ENCODE measurements around the gene LIN28A. TPM values are rescaled to one million over a fixed set of nuclear protein-coding genes. Genes with fewer than 3 reads are reported as not detected.

LIN28A gene
- total and polyA plus RNA-seq, 10 of the 15 experiments (the other 5 are each of a cell fraction or from before 2014, with no cell fraction given): 0.13 to 0.59 (median 0.30) TPM; not detected in 7

DNA sequence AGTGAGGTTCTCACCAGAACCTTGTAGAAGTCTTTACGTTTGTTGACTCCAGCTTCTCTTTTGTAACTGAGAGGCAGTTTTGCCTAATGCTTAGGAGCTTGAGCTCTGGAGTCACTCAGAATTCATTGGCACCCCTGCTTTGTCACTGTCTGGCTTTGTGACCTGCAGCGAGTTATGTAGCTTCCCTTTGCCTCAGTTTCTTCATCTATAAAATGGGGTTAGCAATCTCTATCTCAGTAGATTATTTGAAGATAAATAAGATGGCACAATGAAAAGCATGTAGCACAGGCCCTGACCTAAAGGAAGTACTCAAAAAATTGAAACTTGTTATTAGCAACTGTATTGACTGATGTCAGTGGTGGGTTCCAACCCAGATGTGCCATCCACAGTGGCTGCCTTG lies 29.6 kb downstream of the LIN28A start:
- no TSS peak for BruUV-seq (replicated peaks)
- Histone ChIP-seq H4K20me1 (ENCODE audit: control insufficient read depth, insufficient read depth) (no peaks in the 10 kb centered on the region), H3K79me2 (ENCODE audit: control insufficient read depth, insufficient read depth, low read length) (no peaks in the 10 kb centered on the region), H2AFZ (ENCODE audit: control insufficient read depth, low read depth, low read length) (no peak overlapping the region), H3K27me3 (replicated peaks in 1 of 2; ENCODE audit: control insufficient read depth in 2 of 2, insufficient read depth in 2 of 2, low read length in 1 of 2) (no peaks in the 10 kb centered on the region), H3K9me3 (replicated peaks; ENCODE audit: control insufficient read depth, insufficient read depth, low read length) (no peaks in the 10 kb centered on the region), H3K4me1 (ENCODE audit: control insufficient read depth, insufficient read depth, low read length) (no peaks in the 10 kb centered on the region), H3K9ac (ENCODE audit: control insufficient read depth, insufficient read depth, low read length) (no peak overlapping the region), H3K4me2 (ENCODE audit: control insufficient read depth, insufficient read depth) (no peak overlapping the region), H3K36me3 (ENCODE audit: control insufficient read depth in 2 of 2, insufficient read depth in 2 of 2, low read length in 1 of 2) (peaks cover 2 to 23% of the 10 kb centered on the region in 2 experiments), H3K27ac (ENCODE audit: control insufficient read depth, insufficient read depth) (no peak overlapping the region), H3K4me3 (no peak overlapping the region)
- 94% methylated on average over 2 of the region's 2 CpGs for WGBS (ENCODE audit: insufficient coverage, insufficient replicate concordance, low lambda C conversion rate, missing lambda C conversion rate)
- TF ChIP-seq NFYB (IDR thresholded peaks at IDR 0.05; ENCODE audit: insufficient read depth, low read depth, low read length) (no peak), ZNF24 (IDR thresholded peaks at IDR 0.05) (no peak), MYB (IDR thresholded peaks at IDR 0.05; ENCODE audit: borderline replicate concordance, low read depth, low read length) (no peak), RELA (IDR thresholded peaks at IDR 0.05; ENCODE audit: borderline replicate concordance, partially characterized antibody) (no peak), MXI1 (IDR thresholded peaks at IDR 0.05; ENCODE audit: low read depth, low read length) (no peak), SMARCA5 (IDR thresholded peaks at IDR 0.05) (no peak), NBN (IDR thresholded peaks at IDR 0.05) (no peak)
- TF ChIP-seq, protein P1, sequence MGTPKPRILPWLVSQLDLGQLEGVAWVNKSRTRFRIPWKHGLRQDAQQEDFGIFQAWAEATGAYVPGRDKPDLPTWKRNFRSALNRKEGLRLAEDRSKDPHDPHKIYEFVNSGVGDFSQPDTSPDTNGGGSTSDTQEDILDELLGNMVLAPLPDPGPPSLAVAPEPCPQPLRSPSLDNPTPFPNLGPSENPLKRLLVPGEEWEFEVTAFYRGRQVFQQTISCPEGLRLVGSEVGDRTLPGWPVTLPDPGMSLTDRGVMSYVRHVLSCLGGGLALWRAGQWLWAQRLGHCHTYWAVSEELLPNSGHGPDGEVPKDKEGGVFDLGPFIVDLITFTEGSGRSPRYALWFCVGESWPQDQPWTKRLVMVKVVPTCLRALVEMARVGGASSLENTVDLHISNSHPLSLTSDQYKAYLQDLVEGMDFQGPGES (IDR thresholded peaks at IDR 0.05): no peak
- TF ChIP-seq, protein P2, sequence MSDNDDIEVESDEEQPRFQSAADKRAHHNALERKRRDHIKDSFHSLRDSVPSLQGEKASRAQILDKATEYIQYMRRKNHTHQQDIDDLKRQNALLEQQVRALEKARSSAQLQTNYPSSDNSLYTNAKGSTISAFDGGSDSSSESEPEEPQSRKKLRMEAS (IDR thresholded peaks at IDR 0.05; ENCODE audit: low read depth, low read length): no peak
- TF ChIP-seq, protein P3, sequence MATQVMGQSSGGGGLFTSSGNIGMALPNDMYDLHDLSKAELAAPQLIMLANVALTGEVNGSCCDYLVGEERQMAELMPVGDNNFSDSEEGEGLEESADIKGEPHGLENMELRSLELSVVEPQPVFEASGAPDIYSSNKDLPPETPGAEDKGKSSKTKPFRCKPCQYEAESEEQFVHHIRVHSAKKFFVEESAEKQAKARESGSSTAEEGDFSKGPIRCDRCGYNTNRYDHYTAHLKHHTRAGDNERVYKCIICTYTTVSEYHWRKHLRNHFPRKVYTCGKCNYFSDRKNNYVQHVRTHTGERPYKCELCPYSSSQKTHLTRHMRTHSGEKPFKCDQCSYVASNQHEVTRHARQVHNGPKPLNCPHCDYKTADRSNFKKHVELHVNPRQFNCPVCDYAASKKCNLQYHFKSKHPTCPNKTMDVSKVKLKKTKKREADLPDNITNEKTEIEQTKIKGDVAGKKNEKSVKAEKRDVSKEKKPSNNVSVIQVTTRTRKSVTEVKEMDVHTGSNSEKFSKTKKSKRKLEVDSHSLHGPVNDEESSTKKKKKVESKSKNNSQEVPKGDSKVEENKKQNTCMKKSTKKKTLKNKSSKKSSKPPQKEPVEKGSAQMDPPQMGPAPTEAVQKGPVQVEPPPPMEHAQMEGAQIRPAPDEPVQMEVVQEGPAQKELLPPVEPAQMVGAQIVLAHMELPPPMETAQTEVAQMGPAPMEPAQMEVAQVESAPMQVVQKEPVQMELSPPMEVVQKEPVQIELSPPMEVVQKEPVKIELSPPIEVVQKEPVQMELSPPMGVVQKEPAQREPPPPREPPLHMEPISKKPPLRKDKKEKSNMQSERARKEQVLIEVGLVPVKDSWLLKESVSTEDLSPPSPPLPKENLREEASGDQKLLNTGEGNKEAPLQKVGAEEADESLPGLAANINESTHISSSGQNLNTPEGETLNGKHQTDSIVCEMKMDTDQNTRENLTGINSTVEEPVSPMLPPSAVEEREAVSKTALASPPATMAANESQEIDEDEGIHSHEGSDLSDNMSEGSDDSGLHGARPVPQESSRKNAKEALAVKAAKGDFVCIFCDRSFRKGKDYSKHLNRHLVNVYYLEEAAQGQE (IDR thresholded peaks at IDR 0.05; ENCODE audit: low read depth, low read length): no peak
- TF ChIP-seq, protein P4, sequence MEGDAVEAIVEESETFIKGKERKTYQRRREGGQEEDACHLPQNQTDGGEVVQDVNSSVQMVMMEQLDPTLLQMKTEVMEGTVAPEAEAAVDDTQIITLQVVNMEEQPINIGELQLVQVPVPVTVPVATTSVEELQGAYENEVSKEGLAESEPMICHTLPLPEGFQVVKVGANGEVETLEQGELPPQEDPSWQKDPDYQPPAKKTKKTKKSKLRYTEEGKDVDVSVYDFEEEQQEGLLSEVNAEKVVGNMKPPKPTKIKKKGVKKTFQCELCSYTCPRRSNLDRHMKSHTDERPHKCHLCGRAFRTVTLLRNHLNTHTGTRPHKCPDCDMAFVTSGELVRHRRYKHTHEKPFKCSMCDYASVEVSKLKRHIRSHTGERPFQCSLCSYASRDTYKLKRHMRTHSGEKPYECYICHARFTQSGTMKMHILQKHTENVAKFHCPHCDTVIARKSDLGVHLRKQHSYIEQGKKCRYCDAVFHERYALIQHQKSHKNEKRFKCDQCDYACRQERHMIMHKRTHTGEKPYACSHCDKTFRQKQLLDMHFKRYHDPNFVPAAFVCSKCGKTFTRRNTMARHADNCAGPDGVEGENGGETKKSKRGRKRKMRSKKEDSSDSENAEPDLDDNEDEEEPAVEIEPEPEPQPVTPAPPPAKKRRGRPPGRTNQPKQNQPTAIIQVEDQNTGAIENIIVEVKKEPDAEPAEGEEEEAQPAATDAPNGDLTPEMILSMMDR (IDR thresholded peaks at IDR 0.05 in 2 of 3, conservative IDR thresholded peaks at IDR 0.05 in 1 of 3; ENCODE audit: control insufficient read depth in 2 of 3, extremely low read depth in 1 of 3, insufficient read depth in 1 of 3, low read depth in 3 of 3, low read length in 3 of 3): no peak
- TF ChIP-seq, protein P5, sequence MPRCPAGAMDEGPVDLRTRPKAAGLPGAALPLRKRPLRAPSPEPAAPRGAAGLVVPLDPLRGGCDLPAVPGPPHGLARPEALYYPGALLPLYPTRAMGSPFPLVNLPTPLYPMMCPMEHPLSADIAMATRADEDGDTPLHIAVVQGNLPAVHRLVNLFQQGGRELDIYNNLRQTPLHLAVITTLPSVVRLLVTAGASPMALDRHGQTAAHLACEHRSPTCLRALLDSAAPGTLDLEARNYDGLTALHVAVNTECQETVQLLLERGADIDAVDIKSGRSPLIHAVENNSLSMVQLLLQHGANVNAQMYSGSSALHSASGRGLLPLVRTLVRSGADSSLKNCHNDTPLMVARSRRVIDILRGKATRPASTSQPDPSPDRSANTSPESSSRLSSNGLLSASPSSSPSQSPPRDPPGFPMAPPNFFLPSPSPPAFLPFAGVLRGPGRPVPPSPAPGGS (IDR thresholded peaks at IDR 0.05; ENCODE audit: borderline replicate concordance, insufficient read depth, low read depth, low read length, poor library complexity, severe bottlenecking): no peak
- ATAC-seq (no peak), DNase-seq (ENCODE audit: low read depth, low spot score) (no peak), FAIRE-seq (no peak)
- in situ Hi-C loops (cut with MboI) (no loop called here), intact Hi-C loops (cut with micrococcal nuclease; ENCODE audit: unreplicated experiment) (no loop called here)
- ChIA-PET RAD21 (ENCODE audit: unreplicated experiment) (no interaction called here), SMC1A (ENCODE audit: uncharacterized antibody, unreplicated experiment) (interaction anchor here (0.7 kb wide), 1 partner anchor 83 kb away, joined by 3 read pairs; no protein-coding TSS in a partner anchor), CTCF (interaction anchor here (0.7 to 1.8 kb wide), 2 partner anchors 23 to 101 kb away, joined by 3 to 6 read pairs; no protein-coding TSS in a partner anchor), POLR2A (no interaction called here)
